Osteoblast (primary cell): ENCODE results near the gene CELF4. TPM values are rescaled to one million over a fixed set of nuclear protein-coding genes. Genes with fewer than 3 reads are reported as not detected.

Experiments used
- DNase-seq: peaks from one replicate; pipeline ENCODE4 v3.0.0; 2011; ENCODE audit warnings: low spot score, mixed read lengths; ENCODE audit not compliant: insufficient read length; ENCODE audit errors: missing footprints
- H2AFZ ChIP-seq: 2 replicates; pipeline ENCODE4 v1.6.0; 2011; ENCODE audit warnings: mild to moderate bottlenecking, low read length
- H3K27ac ChIP-seq: 2 replicates; pipeline ENCODE4 v1.5.1; 2011; ENCODE audit warnings: mild to moderate bottlenecking, low read depth, low read length, moderate library complexity
- H3K27me3 ChIP-seq: 2 replicates; pipeline ENCODE4 v1.6.0; 2012; ENCODE audit warnings: mild to moderate bottlenecking, control low read depth, inconsistent platforms, low read length, moderate library complexity; ENCODE audit not compliant: insufficient read depth
- H3K36me3 ChIP-seq: 2 replicates; pipeline ENCODE4 v1.5.1; 2011; ENCODE audit warnings: mild to moderate bottlenecking, low read length, control low read depth, moderate library complexity; ENCODE audit not compliant: insufficient read depth
- H3K4me1 ChIP-seq: 2 replicates; pipeline ENCODE4 v1.5.1; 2011; ENCODE audit warnings: mild to moderate bottlenecking, low read length, control low read depth, moderate library complexity; ENCODE audit not compliant: insufficient read depth
- H3K4me2 ChIP-seq: 2 replicates; pipeline ENCODE4 v1.6.0; 2011; ENCODE audit warnings: mild to moderate bottlenecking, low read length; ENCODE audit not compliant: insufficient read depth
- H3K4me3 ChIP-seq: fragments of 200-600 bp; sonication (generic); 3 replicates; pipeline ENCODE4 v1.5.1; 2012; ENCODE audit warnings: mild to moderate bottlenecking, low read length, inconsistent platforms; ENCODE audit not compliant: insufficient read depth
- H3K79me2 ChIP-seq: 2 replicates; pipeline ENCODE4 v1.6.0; 2012; ENCODE audit warnings: mild to moderate bottlenecking, low read length, control low read depth, inconsistent platforms; ENCODE audit not compliant: insufficient read depth
- H3K9me3 ChIP-seq: 2 replicates; pipeline ENCODE4 v1.5.1; 2011; ENCODE audit warnings: low read depth, low read length, control low read depth
- H4K20me1 ChIP-seq: 2 replicates; pipeline ENCODE4 v1.6.0; 2012; ENCODE audit warnings: mild to moderate bottlenecking, low read length, control low read depth; ENCODE audit not compliant: insufficient read depth
- total RNA-seq: library from RNA; depleted of rRNA; stranded (reverse); fragments of >200 nt; gene quantifications from 2 replicates; pipeline ENCODE4 v1.2.3, GENCODE V29; 2012
- TF ChIP-seq, protein P1 (sequence below): IDR thresholded peaks from 2 replicates; pipeline ENCODE4 v1.5.1; 2011; ENCODE audit warnings: mild to moderate bottlenecking, low read depth, low read length, moderate library complexity; ENCODE audit errors: extremely low read depth

Gene CELF4
- total RNA-seq, 1 donor = not detected

GRCh38 chr18:37534627-37535026 lies 31.0 kb downstream of the CELF4 start:
- no peak for DNase-seq
- no peak overlapping the region for H3K4me3 ChIP-seq
- no peaks in the 10 kb centered on the region for H3K79me2 ChIP-seq
- peaks cover 15% of the 10 kb centered on the region for H3K27me3 ChIP-seq
- H3K9me3 ChIP-seq = no peaks in the 10 kb centered on the region
- no peak overlapping the region for H2AFZ ChIP-seq
- H3K4me1 ChIP-seq = no peaks in the 10 kb centered on the region
- H3K4me2 ChIP-seq = no peak overlapping the region
- TF ChIP-seq, protein P1, sequence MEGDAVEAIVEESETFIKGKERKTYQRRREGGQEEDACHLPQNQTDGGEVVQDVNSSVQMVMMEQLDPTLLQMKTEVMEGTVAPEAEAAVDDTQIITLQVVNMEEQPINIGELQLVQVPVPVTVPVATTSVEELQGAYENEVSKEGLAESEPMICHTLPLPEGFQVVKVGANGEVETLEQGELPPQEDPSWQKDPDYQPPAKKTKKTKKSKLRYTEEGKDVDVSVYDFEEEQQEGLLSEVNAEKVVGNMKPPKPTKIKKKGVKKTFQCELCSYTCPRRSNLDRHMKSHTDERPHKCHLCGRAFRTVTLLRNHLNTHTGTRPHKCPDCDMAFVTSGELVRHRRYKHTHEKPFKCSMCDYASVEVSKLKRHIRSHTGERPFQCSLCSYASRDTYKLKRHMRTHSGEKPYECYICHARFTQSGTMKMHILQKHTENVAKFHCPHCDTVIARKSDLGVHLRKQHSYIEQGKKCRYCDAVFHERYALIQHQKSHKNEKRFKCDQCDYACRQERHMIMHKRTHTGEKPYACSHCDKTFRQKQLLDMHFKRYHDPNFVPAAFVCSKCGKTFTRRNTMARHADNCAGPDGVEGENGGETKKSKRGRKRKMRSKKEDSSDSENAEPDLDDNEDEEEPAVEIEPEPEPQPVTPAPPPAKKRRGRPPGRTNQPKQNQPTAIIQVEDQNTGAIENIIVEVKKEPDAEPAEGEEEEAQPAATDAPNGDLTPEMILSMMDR = no peak
- H4K20me1 ChIP-seq = no peaks in the 10 kb centered on the region
- no peak overlapping the region for H3K27ac ChIP-seq
- H3K36me3 ChIP-seq = no peaks in the 10 kb centered on the region

- Histone ChIP-seq H3K27me3 (peaks cover 13% of the 10 kb centered on the region), H3K4me2 (no peak overlapping the region), H3K79me2 (no peaks in the 10 kb centered on the region), H2AFZ (no peak overlapping the region), H3K27ac (no peak overlapping the region), H3K9me3 (no peaks in the 10 kb centered on the region), H4K20me1 (no peaks in the 10 kb centered on the region), H3K36me3 (no peaks in the 10 kb centered on the region), H3K4me3 (no peak overlapping the region), H3K4me1 (no peaks in the 10 kb centered on the region)
- TF ChIP-seq, protein P1 = no peak
- no peak for DNase-seq
Measured at GRCh38 chr18:37533647-37534584, 31.7 kb downstream of the CELF4 start.

DNA sequence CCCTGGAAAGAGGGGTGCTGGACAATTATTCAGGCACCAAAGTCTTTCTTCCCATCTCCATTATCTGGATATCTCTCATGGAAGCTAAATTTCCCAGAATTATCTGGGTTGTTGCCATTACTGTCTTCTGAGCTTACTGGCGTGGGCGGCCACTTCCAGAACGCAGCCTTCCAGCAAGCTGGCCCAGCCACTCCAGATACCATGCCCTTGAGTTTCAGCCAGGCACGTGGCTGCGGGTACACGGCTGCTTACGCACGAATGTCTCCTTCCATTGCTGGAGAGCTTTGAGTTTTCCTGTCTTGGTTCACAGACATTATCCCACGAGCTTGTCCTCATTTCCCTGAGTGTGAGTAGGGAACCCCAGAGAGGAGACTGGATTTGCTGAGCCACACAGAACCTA lies 32.7 kb downstream of the CELF4 start:
- no peak overlapping the region for H2AFZ ChIP-seq
- H4K20me1 ChIP-seq = no peaks in the 10 kb centered on the region
- no peak overlapping the region for H3K27ac ChIP-seq
- H3K4me3 ChIP-seq = no peak overlapping the region
- no peaks in the 10 kb centered on the region for H3K79me2 ChIP-seq
- H3K4me1 ChIP-seq = no peaks in the 10 kb centered on the region
- H3K9me3 ChIP-seq = no peaks in the 10 kb centered on the region
- peaks cover 7% of the 10 kb centered on the region for H3K27me3 ChIP-seq
- no peak overlapping the region for H3K4me2 ChIP-seq
- TF ChIP-seq, protein P1 = no peak
- no peaks in the 10 kb centered on the region for H3K36me3 ChIP-seq
- DNase-seq = no peak

- no peaks in the 10 kb centered on the region for H3K36me3 ChIP-seq
- H3K4me3 ChIP-seq = no peak overlapping the region
- TF ChIP-seq, protein P1 = no peak
- H4K20me1 ChIP-seq = no peaks in the 10 kb centered on the region
- H3K9me3 ChIP-seq = no peaks in the 10 kb centered on the region
- no peak overlapping the region for H3K4me2 ChIP-seq
- no peaks in the 10 kb centered on the region for H3K79me2 ChIP-seq
- no peak for DNase-seq
- no peak overlapping the region for H2AFZ ChIP-seq
- peaks cover 22% of the 10 kb centered on the region for H3K27me3 ChIP-seq
- H3K27ac ChIP-seq = no peak overlapping the region
- H3K4me1 ChIP-seq = no peaks in the 10 kb centered on the region
Measured at GRCh38 chr18:37529863-37530262, 35.7 kb downstream of the CELF4 start.
